Muscle of back (tissue), 11 donors: ENCODE results near the gene PXYLP1. TPM values are rescaled to one million over a fixed set of nuclear protein-coding genes. Genes with fewer than 3 reads are reported as not detected.
A peak's percentile ranks its signal among the peaks of the same experiment; 100 is the strongest.

Experiments used
- DNase-seq, 3 donors: peaks; one replicate each; pipeline versions ENCODE4 v3.0.0 to v3.0.0-alpha.2; 2013
- polyA plus RNA-seq, 10 donors: library from polyadenylated mRNA; unstranded; fragments of 120-200 nt; gene quantifications; one replicate each; pipeline ENCODE4 v1.2.1, GENCODE V29; 2013; ENCODE audit not compliant: insufficient read length in 10 of 10

PXYLP1 gene
- polyA plus RNA-seq, 10 donors = 18.8 to 23.7 (median 21.5) TPM

DNA sequence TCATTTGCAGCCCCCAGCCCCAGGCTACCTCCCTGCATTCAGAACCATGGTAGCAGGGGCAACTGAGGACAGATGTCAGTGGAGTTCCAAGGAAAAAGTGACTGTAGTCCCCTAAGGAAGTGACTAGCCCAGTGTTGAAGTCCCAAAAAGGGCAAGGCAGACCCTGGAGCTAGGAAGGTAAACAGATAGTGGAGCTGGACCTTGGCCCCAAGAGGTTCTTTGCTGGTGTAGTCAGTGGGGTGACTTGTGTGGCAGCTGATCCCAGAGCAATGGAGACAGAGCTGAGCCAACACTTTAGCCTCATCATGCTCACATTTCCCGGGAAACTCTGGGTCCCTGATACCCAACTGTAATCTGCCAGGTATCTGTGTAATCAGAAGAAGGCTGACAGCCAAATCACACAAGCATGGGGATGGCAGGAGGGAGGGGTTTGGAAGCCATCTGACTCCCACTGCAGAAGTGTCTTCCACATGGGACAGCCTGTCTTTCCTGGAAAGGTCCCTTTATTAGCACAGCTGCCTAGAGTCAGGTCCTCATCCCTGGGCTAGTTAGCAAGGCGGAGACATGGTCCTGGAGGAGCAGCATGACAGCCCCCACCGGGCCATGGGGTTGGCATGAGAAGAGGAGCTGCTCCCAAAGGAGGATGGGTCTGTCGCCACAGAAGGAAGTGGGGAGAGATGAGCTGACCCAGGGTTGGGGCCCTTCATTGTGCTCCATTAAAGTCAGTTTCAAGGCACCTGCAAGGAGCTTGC is 39.8 kb downstream of the PXYLP1 start:
- DNase-seq = no peak

DNA sequence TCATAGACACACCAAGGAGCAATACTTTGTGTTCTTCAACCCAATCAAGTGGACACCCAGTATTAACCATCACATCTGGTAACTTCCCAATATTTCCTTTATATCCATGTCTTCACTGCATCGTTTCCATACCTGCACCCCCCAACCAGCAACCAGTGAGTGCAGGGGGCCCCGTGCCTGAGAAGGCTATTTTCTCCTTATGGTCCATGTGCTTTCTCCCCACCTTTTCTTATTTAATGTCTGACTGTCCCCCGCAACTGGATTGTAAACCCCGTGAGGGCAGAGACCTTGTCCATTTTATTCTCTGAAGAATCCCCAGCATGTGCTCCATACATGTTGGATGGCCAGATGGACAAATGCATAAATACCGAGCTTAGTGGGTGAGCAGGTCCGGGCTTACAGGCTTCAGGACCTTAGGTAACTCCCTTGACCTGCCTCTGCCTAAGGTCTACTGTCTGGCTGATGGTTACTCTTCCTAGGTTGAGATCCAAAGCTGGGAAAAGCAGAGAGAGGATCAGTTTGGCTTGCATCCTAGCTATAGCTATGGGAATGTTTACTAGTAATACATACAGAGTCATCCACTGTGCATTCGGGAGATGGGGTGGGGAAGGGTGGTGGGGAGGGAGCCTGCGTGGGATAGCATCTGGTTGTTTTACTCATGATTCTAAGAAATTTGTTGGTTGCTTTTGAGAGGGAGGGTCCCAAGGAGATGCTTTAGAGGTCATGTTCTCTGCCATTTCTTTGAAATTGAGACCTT is 41.5 kb downstream of the PXYLP1 start:
- no peak for DNase-seq

DNA sequence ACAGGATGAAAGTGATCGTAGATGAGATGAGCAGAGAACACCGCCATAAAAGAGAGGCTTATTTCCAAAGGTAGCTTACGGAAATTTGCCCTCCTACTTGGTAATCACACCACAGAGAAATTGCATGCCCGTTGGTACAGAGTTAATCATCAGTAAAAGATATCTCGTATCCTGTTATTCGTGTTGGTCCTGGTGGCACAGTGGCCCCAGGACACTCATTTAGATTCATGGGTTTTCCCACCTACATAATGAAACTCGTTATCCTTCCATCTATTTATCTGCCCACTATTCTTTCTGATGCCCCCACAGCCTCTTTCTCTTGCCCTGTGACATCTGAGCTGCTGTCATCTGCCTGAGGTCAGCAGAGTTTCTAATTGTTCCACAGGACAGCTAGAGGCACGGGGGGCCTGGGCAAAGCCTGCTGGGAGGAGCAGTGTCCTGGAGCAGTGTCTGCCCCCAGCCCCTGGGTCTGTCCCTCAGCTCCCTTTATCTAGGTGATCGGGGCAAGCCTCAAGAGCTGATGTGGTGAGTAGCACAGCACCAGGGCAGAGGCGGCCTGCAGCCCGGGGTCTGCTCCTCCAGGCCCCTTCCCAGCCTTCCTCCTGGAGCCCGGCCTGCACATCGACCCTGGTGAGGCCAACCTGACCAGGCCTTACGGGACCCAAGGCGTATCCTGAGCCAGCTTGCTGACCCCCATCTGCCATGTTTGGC is 42.2 kb downstream of the PXYLP1 start:
- DNase-seq = no peak

DNA sequence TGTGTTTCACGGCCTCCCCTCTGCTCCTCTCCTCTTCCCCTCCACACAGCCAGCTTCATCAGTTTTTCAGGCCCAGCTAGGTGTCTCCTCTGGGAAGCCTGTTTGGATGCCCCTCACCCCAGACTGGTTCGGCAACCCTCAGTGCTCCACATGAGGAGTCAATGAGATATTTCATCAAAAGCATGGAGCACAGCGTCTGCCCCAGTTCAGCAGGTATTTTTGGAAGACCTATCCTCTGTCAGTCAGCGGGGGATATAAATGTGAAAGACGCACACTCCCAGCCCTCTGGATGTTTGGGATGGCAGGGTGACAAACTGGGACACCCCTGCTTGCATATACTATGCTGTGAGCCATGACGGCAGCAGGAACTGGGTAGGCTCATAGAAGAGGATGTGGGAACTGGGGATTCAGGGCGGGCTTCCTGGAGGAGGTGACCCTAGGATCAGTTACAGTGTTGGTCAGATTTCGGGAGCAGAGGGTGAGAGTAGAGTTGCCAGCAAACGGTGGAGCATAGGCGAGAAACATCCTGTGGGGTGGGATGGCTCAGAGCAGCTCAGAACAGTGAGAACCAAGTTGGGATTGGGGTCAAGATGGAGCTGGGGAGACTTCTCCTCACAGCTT is 42.9 kb downstream of the PXYLP1 start:
- DNase-seq = no peak

DNA sequence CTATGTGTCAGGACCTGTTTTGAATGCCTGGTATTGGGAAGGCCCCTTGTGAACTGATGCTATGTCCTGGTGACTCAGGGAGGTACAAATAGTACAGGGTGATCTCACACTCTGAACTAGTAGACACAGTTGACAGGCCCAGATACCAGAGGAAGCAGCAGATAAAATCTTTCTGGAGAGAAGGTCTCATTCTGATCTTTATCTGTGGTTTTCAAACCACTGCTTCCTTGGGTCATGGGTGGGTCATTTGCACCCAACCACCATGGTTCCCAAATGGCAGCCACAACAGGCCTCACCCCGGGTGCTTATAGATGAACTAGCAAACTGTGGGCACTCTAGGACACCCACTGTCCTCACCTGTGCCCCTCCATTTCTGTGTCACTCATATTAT is 43.4 kb downstream of the PXYLP1 start:
- no peak for DNase-seq

DNA sequence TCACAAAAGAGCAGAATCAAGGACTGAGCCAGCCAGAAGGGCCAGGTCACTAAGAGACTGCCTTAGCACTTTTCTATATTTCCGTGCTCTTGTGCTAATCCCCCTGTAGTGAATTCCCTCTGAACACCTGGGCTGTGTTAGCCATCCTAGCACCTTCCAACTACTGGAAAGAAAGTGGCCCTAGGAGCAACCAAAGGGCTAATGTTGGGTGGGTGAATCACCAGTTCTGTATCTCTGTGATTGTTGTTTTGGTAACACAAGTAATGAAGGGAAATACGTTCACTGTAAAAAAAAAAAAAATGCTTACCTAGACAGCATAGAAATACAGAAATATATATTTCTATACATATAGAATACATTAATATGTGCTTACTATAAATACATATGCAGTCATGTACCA is 43.9 kb downstream of the PXYLP1 start:
- DNase-seq = no peak

DNA sequence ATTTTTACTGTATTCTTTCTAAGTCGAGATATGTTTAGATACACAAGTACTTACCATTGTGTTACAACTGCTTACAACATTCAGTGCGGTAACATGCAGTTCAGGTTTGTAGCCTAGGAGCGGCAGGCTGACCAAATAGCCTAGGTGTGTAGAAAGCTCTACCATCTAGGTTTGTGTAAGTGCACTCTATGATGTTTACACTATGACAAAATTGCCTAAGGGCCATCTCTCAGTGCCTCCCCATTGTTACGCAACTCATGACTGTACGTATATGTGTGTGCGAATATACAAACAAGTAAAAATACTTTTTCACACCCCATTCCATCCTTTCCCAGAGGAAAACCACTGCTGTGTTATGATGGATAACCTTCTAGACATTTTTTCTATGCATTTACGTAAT is 44.3 kb downstream of the PXYLP1 start:
- no peak for DNase-seq

DNA sequence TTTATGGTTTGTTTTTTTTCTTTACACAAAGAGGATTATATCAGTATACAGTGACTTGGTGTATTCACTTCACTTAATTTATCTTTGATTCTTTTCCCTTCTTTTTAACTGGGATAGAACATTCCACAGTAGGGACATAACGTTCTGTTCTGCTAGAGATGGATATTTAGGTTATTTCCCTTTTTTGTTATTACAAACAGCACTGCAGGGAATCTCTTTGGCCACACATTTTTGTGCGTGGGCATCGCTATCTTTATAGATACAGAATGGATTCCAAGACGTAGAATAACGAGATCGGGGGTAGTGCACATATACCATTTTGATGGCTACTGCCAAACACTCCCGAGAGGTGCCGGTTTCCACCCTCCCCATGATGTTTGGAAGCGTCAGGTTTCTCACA is 44.8 kb downstream of the PXYLP1 start:
- no peak for DNase-seq

DNA sequence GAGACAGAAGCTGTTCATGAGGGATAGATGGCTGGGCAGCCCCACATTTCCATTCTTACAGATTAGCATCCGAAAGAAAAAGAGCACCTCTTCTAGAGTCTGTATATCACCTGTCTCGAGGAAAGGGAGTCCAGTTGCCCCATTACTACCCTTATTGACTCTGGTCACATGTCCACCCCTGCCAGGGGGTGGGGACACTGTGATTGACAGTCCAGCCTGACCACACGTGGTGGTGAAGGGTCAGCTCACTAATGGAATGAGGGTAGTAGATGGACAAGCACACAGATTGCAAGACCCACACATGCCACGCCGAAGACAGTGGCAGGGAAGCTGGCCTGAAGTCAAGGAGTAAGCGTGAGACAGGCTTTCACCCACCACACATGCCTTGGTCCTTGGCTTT is 45.8 kb downstream of the PXYLP1 start:
- no peak for DNase-seq

DNA sequence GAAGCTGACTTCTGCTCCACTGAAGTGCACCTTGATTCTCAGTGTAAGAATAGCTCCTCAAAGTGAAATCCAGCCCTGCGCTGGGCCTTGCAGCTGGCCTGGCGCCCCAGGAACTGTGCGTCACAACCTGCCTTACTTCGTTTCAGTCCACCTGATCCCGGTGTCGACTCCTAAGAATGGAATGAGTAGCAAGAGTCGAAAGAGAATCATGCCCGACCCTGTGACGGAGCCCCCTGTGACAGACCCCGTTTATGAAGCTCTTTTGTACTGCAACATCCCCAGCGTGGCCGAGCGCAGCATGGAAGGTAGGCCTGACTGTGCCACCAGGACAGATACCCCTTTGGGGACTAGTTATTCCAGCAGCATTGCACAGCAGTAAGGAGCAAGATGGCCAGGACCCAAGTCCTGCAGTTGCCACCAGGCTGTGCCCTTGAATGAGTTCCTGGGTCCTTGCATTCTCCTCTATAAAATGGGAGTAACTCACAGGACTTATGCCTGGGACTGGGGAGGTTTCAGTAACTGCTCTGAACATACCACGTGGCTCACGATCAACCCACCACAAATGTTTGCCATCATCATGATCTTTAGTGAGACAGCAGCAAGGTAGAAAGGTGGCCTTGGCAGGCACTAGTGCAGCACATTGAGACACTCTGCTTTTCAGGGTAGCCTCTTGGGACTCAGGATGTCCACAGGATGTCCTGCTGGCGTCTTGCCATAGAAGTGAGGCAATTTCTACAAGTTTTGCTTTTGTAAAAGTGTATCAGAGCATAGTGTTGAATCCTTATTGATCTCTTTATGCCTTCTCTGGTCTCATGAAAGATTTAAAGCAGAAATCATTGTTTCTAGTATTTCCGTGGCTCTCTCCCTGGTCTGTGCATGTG is 46.8 kb downstream of the PXYLP1 start:
- no peak for DNase-seq

DNA sequence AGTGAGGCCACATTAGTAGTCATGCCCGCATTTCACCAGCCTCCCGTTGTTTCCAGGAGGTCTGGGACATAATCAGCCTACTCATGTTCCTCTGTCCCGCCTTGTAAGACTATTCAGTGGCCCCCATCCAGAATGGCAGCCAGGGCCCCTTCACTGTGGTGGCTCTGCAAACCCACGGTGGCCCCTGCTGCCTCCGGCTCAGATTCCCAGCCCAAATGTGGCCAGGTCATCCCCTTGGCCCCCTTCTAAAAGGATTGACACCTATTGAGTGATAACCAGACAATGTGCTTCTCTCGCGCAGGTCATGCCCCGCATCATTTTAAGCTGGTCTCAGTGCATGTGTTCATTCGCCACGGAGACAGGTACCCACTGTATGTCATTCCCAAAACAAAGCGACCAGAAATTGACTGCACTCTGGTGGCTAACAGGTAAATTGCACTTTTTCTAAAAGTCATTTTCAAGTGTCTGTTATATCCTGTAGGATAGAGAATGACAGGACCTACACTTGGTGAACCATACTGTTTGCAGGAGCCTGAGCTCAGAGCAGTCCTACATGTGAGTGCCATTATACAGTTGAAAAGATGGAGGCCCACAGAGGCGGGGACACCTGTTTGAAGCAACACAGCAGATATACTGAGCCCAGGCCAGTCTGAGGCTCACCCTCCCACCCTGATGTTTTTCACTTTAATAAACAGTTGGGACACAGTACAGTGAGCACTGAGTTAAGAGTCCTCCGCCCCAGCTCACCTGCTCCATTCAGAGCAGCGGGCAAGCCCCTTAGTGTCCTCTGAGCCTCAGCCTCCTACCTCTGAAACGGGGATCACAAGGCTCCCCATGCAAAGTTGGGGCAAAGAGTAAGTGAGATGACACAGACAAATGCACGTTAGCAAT is 47.7 kb downstream of the PXYLP1 start:
- peak in 1 of 3 donors; percentile 51 for DNase-seq

DNA sequence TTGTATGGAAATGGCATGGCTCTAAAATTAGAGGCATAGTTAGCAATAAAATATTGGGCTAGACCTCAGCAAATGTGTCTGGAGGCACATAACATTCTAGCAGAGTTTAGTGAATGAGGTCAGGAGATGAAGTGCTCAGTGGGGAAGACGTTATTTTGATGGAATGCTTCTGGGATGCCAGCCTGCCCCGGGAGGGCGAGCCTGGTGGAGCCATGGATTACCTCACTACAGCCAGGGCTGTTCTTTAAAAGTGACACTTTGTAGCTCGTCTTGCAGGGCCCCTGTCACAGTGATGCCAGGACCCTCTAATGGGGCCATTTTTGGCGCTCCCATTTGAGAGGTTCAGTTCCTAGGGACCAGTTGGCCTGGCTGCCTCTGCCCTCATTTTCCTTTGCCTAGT is 48.5 kb downstream of the PXYLP1 start:
- DNase-seq = no peak

DNA sequence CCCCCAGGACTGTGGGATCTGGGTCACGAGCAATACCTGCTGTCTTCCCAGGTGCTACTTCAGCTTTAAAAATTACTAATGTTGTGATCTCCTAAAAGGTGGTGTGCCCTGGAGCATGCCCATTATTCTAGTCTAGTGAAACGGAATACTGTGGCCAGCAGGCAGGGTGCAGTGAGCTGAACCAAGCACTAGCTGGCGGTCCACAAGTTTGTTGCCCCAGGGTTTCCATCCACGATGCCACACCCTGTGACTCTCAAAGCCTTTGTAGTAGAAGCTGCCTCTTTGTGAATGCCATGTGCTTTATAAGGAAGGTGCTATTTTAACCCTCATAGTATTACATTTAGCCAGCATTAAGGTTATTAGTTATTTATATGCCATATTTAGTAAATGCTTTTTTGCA is 49.1 kb downstream of the PXYLP1 start:
- DNase-seq = no peak

DNA sequence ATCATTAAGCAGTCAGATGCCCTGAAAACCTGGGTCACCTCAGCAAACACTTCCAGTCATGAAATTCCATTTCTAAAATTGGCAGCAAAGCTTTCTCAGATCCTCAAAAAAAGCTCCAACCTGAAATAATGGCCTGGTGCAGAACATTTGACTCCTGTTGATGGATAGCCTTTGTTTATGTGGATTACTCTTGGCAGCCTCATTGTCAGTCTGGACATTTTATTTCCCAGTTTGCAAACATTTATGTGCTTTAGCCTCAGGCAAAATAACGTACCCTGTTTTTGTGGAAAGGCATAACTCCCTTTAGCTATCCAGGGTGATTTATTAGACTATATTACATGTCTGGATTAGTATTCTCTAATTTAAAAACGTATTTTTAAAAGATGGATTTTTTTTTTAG is 53.9 kb downstream of the PXYLP1 start:
- DNase-seq = no peak

DNA sequence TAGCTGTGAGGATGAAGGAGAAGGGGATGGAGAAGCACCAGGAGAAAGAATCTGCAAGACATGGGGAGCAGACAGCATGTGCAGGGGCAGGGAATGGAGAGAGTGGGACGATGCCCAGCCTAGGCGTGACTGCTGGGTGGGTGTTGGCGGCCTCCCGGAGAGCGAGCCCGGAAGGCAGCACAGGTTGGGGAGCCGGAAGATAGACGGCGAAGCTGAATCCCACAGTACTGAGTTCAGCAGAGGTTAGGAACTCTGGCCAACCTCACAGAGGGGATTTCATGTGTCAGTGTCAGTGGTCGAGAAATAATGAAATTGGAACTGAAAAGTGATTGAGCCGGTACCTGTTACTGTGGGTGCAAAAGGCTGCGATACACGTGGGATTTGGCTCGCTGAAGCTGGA is 55.2 kb downstream of the PXYLP1 start:
- no peak for DNase-seq

DNA sequence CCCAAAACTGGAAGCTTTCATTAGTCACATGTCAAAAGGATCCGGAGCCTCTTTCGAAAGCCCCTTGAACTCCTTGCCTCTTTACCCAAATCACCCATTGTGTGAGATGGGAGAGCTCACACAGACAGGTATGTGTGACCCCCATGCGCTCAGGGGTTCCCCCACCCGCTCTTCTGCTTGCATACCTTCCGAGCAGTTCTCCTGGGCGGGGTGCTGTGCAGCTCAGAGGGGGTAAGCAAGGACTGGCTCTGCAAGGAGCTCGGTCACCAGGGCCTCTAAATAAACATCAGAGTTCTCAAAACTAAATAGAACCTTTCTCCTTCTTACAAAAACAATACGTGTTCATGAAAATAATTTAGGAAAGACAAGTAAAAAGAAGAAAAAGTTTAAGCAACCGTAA is 55.7 kb downstream of the PXYLP1 start:
- no peak for DNase-seq

DNA sequence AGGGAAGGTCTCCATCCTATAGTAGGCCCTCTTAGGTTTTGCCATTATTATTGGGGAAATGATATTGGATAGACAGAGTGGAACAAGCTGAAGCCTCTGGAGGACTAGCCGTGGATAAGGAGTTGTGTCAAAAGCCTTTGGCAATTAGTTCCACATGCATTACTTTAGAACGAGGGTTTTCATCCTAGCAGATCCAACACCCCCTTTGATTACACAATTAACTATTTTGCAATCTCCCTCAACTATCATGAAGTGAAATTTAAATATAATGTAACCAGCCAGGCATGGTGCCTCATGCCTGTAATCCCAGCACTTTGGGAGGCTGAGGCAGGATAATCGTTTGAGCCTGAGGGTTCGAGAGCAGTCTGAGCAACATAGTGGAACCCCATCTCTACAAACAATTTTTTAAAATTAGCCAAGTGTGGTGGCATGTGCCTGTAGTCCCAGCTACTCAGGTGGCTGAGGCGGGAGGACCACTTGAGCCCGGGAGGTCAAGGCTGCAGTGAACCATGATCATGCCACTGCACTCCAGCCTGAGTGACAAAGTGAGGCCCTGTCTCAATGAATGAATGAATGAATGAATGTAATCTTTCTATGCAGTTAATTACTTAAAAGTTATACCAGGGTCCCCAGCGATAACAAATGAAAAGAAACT is 56.8 kb downstream of the PXYLP1 start:
- DNase-seq = no peak

DNA sequence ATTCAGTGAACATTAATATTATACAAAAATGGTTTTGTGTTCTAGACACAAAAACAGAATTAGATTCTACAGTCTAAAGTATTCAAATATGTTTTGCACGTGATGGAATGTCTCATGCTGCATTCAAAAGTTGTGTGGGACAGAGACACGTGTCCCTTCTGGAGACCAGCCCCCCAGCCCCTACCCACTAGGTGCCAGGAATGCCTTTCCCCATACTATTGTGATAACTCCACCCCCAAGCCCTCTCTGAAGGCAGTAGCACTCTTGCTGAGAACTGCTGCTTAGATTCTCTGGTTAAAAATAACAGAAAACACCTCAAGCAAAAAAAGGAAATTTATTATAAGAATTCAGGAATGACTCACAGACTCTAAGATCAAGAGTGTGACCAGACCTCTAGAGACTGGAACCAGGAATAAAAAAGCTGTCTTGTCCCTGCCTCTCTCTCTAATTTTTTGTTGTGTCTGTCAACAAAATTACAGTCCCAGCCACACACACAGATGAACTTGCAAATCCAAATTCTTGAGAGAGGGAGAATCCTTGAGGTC is 57.7 kb downstream of the PXYLP1 start:
- no peak for DNase-seq

DNA sequence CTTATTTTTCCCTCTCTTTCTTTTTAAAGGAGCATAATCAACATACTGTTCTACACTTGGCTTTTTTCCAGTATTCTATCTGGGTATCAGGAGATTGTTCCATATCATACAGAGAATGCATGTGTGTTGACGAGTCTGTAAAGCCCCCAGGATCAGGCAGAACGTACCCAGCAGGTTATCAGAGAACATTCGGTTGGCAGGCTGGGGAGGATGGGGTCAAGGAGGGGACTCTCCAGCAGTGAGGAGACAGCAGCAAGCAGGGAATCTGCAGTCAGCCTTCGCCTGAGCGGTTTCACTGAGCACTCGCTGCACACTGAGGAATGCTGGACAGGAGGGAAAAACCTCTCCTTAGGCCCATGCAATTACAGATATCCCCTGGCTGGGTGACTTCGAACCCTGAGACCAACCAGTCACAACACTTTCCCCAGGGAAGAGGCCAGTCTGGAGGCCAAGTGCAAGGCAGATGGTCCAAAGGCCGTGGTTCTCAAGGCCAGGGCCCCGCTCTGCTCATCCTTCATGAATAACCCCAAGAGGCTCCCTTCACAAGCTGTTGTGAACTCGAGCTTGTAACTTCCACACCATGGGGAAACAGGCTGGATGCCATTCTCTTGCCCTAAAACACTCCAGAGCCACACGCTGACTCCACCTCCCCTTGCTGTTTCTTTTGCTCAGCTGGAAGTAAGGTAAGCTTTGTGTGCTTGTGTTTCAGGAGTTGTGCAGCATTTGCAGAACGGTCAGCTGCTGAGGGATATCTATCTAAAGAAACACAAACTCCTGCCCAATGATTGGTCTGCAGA is 60.1 kb downstream of the PXYLP1 start:
- DNase-seq = peak in 1 of 3 donors; percentile 50
